SK-N-SH (cell line): ENCODE data around the gene MALAT1. TPM values are rescaled to one million over a fixed set of nuclear protein-coding genes. Genes with fewer than 3 reads are reported as not detected.
A peak's percentile ranks its signal among the peaks of the same experiment; 100 is the strongest.

Experiments used
- CTCF ChIA-PET: fragments of 300-600, 350-600 bp; formaldehyde crosslinking; extraction: SDS; loops from one replicate; lab custom pipeline; 2021; lab: Yijun Ruan, JAX
- POLR2A ChIA-PET: fragments of 350-600 bp; sonication (Branson Sonifier 250); formaldehyde crosslinking; extraction: SDS; loops from one replicate; lab custom pipeline; 2020; ENCODE audit warnings: antibody characterized with exemption, inconsistent platforms; lab: Yijun Ruan, JAX
- DNase-seq: peaks from one replicate; pipeline ENCODE4 v3.0.0; 2012
- H2AFZ ChIP-seq: fragments of 200-600 bp; sonication (generic); 2 replicates; pipeline ENCODE4 v1.8.1; 2016; ENCODE audit warnings: antibody characterized with exemption, mild to moderate bottlenecking, low read depth
- H3F3A ChIP-seq: fragments of 200-600 bp; sonication (generic); replicated peaks from 2 replicates; pipeline ENCODE3; 2016; ENCODE audit warnings: antibody characterized with exemption, mild to moderate bottlenecking; ENCODE audit not compliant: insufficient read depth
- H3K27ac ChIP-seq, 2 experiments: fragments of 200-500 bp in 1 of 2; fragments of 200-600 bp in 1 of 2; sonication (Bioruptor generic) in 1 of 2; sonication (generic), shearing (Covaris generic) in 1 of 2; 2 replicates each; pipeline versions ENCODE4 v1.5.1 to v1.6.1; 2014 to 2016; ENCODE audit warnings: low read depth in 2 of 2, inconsistent platforms in 1 of 2, low read length in 1 of 2, mild to moderate bottlenecking in 1 of 2, mixed read lengths in 1 of 2
- H3K27me3 ChIP-seq: fragments of 200-600 bp; sonication (generic), shearing (Covaris generic); 2 replicates; pipeline ENCODE4 v1.6.1; 2016; ENCODE audit warnings: mixed run types; ENCODE audit not compliant: insufficient read depth
- H3K36me3 ChIP-seq, 2 experiments: fragments of 200-500 bp in 1 of 2; fragments of 200-600 bp in 1 of 2; sonication (Bioruptor generic) in 1 of 2; sonication (generic) in 1 of 2; replicated peaks in 1 of 2; 2 replicates each; pipeline versions ENCODE3 to v1.5.1; 2014 to 2016; ENCODE audit warnings: low read length in 1 of 2, mild to moderate bottlenecking in 1 of 2; ENCODE audit not compliant: insufficient read depth in 2 of 2, control insufficient read depth in 1 of 2
- H3K4me1 ChIP-seq, 2 experiments: fragments of 200-500 bp in 1 of 2; fragments of 200-600 bp in 1 of 2; sonication (Bioruptor generic) in 1 of 2; sonication (generic), shearing (Covaris generic) in 1 of 2; 2 replicates each; pipeline versions ENCODE4 v1.5.1 to v1.6.1; 2014 to 2016; ENCODE audit warnings: low read depth in 1 of 2, low read length in 1 of 2, mixed run types in 1 of 2; ENCODE audit not compliant: insufficient read depth in 2 of 2, control insufficient read depth in 1 of 2
- H3K4me2 ChIP-seq: fragments of 200-600 bp; sonication (generic), shearing (Covaris generic); 2 replicates; pipeline ENCODE4 v1.6.1; 2017; ENCODE audit warnings: mixed run types
- H3K4me3 ChIP-seq, 2 experiments: fragments of 200-500 bp in 1 of 2; fragments of 200-600 bp in 1 of 2; sonication (Bioruptor generic) in 1 of 2; sonication (generic), shearing (Covaris generic) in 1 of 2; 2 replicates each; pipeline versions ENCODE4 v1.5.1 to v1.8.1; 2014 to 2016; ENCODE audit warnings: low read depth in 2 of 2, inconsistent platforms in 1 of 2, low read length in 1 of 2, mild to moderate bottlenecking in 1 of 2, mixed read lengths in 1 of 2, moderate library complexity in 1 of 2
- H3K79me2 ChIP-seq: fragments of 200-600 bp; sonication (generic); 2 replicates; pipeline ENCODE4 v1.8.1; 2017; ENCODE audit warnings: mild to moderate bottlenecking; ENCODE audit not compliant: insufficient read depth
- H3K9ac ChIP-seq: fragments of 200-600 bp; sonication (generic); 2 replicates; pipeline ENCODE4 v1.6.1; 2017; ENCODE audit warnings: mixed run types
- H3K9me2 ChIP-seq: fragments of 200-600 bp; sonication (generic); 2 replicates; pipeline ENCODE4 v1.6.1; 2017; ENCODE audit warnings: mixed run types
- H3K9me3 ChIP-seq: fragments of 200-600 bp; sonication (generic); 2 replicates; pipeline ENCODE4 v1.6.1; 2017; ENCODE audit warnings: mixed run types, mild to moderate bottlenecking, moderate library complexity
- H4K20me1 ChIP-seq: fragments of 200-600 bp; sonication (generic); 2 replicates; pipeline ENCODE4 v1.6.1; 2017; ENCODE audit warnings: mild to moderate bottlenecking, mixed run types; ENCODE audit not compliant: insufficient read depth
- CHD2 ChIP-seq: fragments of 150-350 bp; IDR thresholded peaks from 2 replicates; pipeline ENCODE4 v1.6.1; 2018; ENCODE audit warnings: low read length; ENCODE audit not compliant: partially characterized antibody
- EZH2phosphoT487 ChIP-seq: fragments of 200-600 bp; sonication (generic); IDR thresholded peaks from 2 replicates; pipeline ENCODE4 v1.6.1; 2017; ENCODE audit warnings: low read depth, mixed run types, mild to moderate bottlenecking, antibody characterized with exemption, moderate library complexity, borderline replicate concordance
- FOSL2 ChIP-seq: IDR thresholded peaks from 2 replicates; pipeline ENCODE4 v1.4.0; 2012; ENCODE audit warnings: low read depth, mild to moderate bottlenecking, moderate library complexity, borderline replicate concordance
- FOXJ3 ChIP-seq: sonication (generic); formaldehyde crosslinking; IDR thresholded peaks from 2 replicates; pipeline ENCODE4 v1.5.1; 2020; ENCODE audit warnings: mild to moderate bottlenecking, missing genetic modification reagents
- FOXM1 ChIP-seq: IDR thresholded peaks from 2 replicates; pipeline ENCODE4 v1.4.0; 2012; ENCODE audit warnings: low read depth, mild to moderate bottlenecking
- GABPA ChIP-seq: IDR thresholded peaks from 2 replicates; pipeline ENCODE4 v1.4.0; 2012; ENCODE audit warnings: low read depth, mild to moderate bottlenecking
- JUND ChIP-seq: IDR thresholded peaks from 2 replicates; pipeline ENCODE4 v1.4.0; 2012
- MXI1 ChIP-seq: IDR thresholded peaks from 2 replicates; pipeline ENCODE4 v1.6.1; 2012; ENCODE audit warnings: mild to moderate bottlenecking, low read depth, low read length, improper control_type of control experiment
- NRF1 ChIP-seq: IDR thresholded peaks from 2 replicates; pipeline ENCODE4 v1.6.1; 2012; ENCODE audit warnings: low read depth, mild to moderate bottlenecking, low read length
- RAD21 ChIP-seq: IDR thresholded peaks from 2 replicates; pipeline ENCODE4 v1.6.1; 2012; ENCODE audit warnings: mild to moderate bottlenecking, low read length
- RCOR1 ChIP-seq: fragments of 150-350 bp; IDR thresholded peaks from 2 replicates; pipeline ENCODE4 v1.6.1; 2017; ENCODE audit warnings: antibody characterized with exemption, low read length
- RXRA ChIP-seq: IDR thresholded peaks from 2 replicates; pipeline ENCODE4 v1.4.0; 2012; ENCODE audit warnings: low read depth, mild to moderate bottlenecking, borderline replicate concordance
- SMC3 ChIP-seq: IDR thresholded peaks from 2 replicates; pipeline ENCODE4 v1.6.1; 2012; ENCODE audit warnings: low read depth, low read length, improper control_type of control experiment
- TCF12 ChIP-seq: IDR thresholded peaks from 2 replicates; pipeline ENCODE4 v1.4.0; 2012
- TEAD4 ChIP-seq: IDR thresholded peaks from 2 replicates; pipeline ENCODE4 v1.4.0; 2012; ENCODE audit warnings: mild to moderate bottlenecking, borderline replicate concordance; ENCODE audit not compliant: insufficient read depth
- WGBS: methylation state at CpG from one replicate; pipeline ENCODE4 v1.1.6; 2017; ENCODE audit warnings: low lambda C conversion rate; 5-methylcytosine and 5-hydroxymethylcytosine counted together
- polyA plus RNA-seq, 3 experiments: library from polyadenylated mRNA; depleted of rRNA; stranded (reverse); fragments of >200 nt; gene quantifications; 2 replicates each; pipeline ENCODE4 v1.2.3, GENCODE V29; 2012
- TF ChIP-seq, protein P1 (sequence below): IDR thresholded peaks from 2 replicates; pipeline ENCODE4 v1.6.1; 2012; ENCODE audit warnings: mild to moderate bottlenecking, low read depth, low read length, moderate library complexity
- TF ChIP-seq, protein P2 (sequence below): IDR thresholded peaks from 2 replicates; pipeline ENCODE4 v1.4.0; 2012; ENCODE audit warnings: low read depth, borderline replicate concordance
- TF ChIP-seq, protein P3 (sequence below): IDR thresholded peaks from 2 replicates; pipeline ENCODE4 v1.4.0; 2012; ENCODE audit warnings: low read depth
- TF ChIP-seq, protein P4 (sequence below): fragments of 150-350 bp; IDR thresholded peaks from 2 replicates; pipeline ENCODE4 v1.6.1; 2017; ENCODE audit warnings: antibody characterized with exemption, low read length, low read depth, borderline replicate concordance

Gene MALAT1
- polyA plus RNA-seq, 1 of the 3 experiments (the other 2 are of a cell fraction), result 285 TPM

DNA sequence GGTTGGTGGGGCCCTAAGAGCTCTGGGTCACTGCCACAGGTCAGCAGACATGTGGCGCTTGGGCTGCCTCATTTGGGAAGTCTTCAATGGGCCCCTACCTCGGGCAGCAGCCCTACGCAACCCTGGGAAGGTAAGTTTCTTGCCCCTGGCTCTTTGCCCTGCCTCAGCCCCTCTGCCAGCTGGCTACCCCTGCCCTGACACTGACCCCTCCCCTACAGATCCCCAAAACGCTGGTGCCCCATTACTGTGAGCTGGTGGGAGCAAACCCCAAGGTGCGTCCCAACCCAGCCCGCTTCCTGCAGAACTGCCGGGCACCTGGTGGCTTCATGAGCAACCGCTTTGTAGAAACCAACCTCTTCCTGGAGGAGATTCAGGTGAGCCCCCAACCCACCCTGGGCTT is 27.9 kb downstream of the MALAT1 start:
- H3K9ac ChIP-seq, result no peak overlapping the region
- H3K27ac ChIP-seq, result no peak overlapping the region
- ChIA-PET CTCF (interaction anchor here (0.7 to 6.7 kb wide), 6 partner anchors 13 to 46 kb away, joined by 3 to 69 read pairs (median 4); partner anchors contain the start of gene FAM89B), POLR2A (no interaction called here)
- no peaks in the 10 kb centered on the region for H3K9me2 ChIP-seq
- H3K27me3 ChIP-seq, result no peaks in the 10 kb centered on the region
- TF ChIP-seq FOSL2 (no peak), TEAD4 (no peak), TCF12 (no peak), RAD21 (no peak), CHD2 (no peak), FOXM1 (no peak), GABPA (no peak)
- TF ChIP-seq, protein P1, sequence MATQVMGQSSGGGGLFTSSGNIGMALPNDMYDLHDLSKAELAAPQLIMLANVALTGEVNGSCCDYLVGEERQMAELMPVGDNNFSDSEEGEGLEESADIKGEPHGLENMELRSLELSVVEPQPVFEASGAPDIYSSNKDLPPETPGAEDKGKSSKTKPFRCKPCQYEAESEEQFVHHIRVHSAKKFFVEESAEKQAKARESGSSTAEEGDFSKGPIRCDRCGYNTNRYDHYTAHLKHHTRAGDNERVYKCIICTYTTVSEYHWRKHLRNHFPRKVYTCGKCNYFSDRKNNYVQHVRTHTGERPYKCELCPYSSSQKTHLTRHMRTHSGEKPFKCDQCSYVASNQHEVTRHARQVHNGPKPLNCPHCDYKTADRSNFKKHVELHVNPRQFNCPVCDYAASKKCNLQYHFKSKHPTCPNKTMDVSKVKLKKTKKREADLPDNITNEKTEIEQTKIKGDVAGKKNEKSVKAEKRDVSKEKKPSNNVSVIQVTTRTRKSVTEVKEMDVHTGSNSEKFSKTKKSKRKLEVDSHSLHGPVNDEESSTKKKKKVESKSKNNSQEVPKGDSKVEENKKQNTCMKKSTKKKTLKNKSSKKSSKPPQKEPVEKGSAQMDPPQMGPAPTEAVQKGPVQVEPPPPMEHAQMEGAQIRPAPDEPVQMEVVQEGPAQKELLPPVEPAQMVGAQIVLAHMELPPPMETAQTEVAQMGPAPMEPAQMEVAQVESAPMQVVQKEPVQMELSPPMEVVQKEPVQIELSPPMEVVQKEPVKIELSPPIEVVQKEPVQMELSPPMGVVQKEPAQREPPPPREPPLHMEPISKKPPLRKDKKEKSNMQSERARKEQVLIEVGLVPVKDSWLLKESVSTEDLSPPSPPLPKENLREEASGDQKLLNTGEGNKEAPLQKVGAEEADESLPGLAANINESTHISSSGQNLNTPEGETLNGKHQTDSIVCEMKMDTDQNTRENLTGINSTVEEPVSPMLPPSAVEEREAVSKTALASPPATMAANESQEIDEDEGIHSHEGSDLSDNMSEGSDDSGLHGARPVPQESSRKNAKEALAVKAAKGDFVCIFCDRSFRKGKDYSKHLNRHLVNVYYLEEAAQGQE, result no peak
- TF ChIP-seq, protein P2, sequence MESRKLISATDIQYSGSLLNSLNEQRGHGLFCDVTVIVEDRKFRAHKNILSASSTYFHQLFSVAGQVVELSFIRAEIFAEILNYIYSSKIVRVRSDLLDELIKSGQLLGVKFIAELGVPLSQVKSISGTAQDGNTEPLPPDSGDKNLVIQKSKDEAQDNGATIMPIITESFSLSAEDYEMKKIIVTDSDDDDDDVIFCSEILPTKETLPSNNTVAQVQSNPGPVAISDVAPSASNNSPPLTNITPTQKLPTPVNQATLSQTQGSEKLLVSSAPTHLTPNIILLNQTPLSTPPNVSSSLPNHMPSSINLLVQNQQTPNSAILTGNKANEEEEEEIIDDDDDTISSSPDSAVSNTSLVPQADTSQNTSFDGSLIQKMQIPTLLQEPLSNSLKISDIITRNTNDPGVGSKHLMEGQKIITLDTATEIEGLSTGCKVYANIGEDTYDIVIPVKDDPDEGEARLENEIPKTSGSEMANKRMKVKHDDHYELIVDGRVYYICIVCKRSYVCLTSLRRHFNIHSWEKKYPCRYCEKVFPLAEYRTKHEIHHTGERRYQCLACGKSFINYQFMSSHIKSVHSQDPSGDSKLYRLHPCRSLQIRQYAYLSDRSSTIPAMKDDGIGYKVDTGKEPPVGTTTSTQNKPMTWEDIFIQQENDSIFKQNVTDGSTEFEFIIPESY, result no peak
- TF ChIP-seq, protein P3, sequence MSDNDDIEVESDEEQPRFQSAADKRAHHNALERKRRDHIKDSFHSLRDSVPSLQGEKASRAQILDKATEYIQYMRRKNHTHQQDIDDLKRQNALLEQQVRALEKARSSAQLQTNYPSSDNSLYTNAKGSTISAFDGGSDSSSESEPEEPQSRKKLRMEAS, result no peak
- peaks cover 30% of the 10 kb centered on the region for H3K79me2 ChIP-seq
- peaks cover 19% of the 10 kb centered on the region for H3F3A ChIP-seq
- 98% methylated on average over 5 of the region's 8 CpGs for WGBS
- peak overlapping the region; percentile 99 for H3K4me2 ChIP-seq
- peaks cover 17 to 40% of the 10 kb centered on the region in 2 experiments for H3K36me3 ChIP-seq
- H3K9me3 ChIP-seq, result no peaks in the 10 kb centered on the region
- no peak overlapping the region for H2AFZ ChIP-seq
- peak; percentile 5 for DNase-seq
- H3K4me3 ChIP-seq, result no peak overlapping the region
- peaks cover 13% of the 10 kb centered on the region; the same call in 1 of the 2 replicates for H4K20me1 ChIP-seq
- peaks cover 5 to 18% of the 10 kb centered on the region in 2 experiments; a peak in 3 of 4 replicates for H3K4me1 ChIP-seq

DNA sequence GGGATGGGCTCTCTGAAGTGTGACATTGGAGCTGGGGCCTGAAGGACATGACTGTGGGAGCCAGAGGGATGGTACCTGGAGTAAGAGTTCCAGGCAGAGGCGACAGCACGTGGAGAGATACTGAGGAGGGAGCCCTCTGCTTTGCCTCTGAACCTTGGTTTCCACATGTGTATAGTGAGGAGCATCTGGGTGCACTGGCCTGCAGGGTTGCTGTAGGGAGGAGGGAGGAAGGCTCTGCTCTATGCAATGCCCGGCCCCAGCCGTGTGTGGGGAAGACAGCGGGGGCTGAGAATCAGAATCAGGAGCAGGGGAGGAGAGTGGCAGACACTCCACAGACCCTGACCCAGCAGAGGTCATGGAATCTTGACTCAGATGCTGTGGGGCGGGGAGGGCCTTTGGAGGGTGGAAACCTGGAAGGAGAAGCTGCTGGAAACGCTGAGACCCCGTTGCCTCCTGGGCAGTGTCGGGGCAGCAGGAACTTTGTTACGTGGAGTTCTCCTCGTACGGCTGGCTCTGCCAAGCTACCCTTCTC is 30.0 kb downstream of the MALAT1 start:
- CTCF ChIA-PET, result interaction anchor here (0.9 to 6.7 kb wide), 6 partner anchors 11 to 65 kb away, joined by 3 to 69 read pairs (median 6); partner anchors contain the start of gene ZNRD2
- DNase-seq, result no peak
- Histone ChIP-seq H3K4me3 (no peak overlapping the region), H3K36me3 (peaks cover 20 to 45% of the 10 kb centered on the region in 2 experiments), H3K9me2 (no peaks in the 10 kb centered on the region), H3K79me2 (peaks cover 30% of the 10 kb centered on the region), H3K9me3 (no peaks in the 10 kb centered on the region), H3K4me2 (no peak overlapping the region), H4K20me1 (peaks cover 13% of the 10 kb centered on the region; the same call in 1 of the 2 replicates), H3K4me1 (peaks cover 5 to 17% of the 10 kb centered on the region in 2 experiments; a peak in 3 of 4 replicates), H3K27me3 (no peaks in the 10 kb centered on the region), H2AFZ (no peak overlapping the region), H3F3A (peaks cover 19% of the 10 kb centered on the region), H3K9ac (no peak overlapping the region), H3K27ac (no peak overlapping the region)
- 87% methylated on average over 12 of the region's 12 CpGs for WGBS
- POLR2A ChIA-PET, result interaction anchor here (1.0 kb wide), 1 partner anchor 23 kb away, joined by 3 read pairs; no protein-coding TSS in a partner anchor
- TF ChIP-seq EZH2phosphoT487, result no peak
- no peak for TF ChIP-seq TEAD4
- TF ChIP-seq MXI1, result no peak
- no peak for TF ChIP-seq RAD21
- TF ChIP-seq RXRA, result no peak
- no peak for TF ChIP-seq GABPA
- no peak for TF ChIP-seq FOXJ3 (CRISPR knock-in tag)
- TF ChIP-seq RCOR1, result no peak
- no peak for TF ChIP-seq CHD2
- TF ChIP-seq JUND, result no peak
- TF ChIP-seq NRF1, result no peak
- TF ChIP-seq, protein P4, sequence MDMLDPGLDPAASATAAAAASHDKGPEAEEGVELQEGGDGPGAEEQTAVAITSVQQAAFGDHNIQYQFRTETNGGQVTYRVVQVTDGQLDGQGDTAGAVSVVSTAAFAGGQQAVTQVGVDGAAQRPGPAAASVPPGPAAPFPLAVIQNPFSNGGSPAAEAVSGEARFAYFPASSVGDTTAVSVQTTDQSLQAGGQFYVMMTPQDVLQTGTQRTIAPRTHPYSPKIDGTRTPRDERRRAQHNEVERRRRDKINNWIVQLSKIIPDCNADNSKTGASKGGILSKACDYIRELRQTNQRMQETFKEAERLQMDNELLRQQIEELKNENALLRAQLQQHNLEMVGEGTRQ, result no peak
- no peak for TF ChIP-seq SMC3
